ENCODE data around the gene PLEKHF1.
"Not testable (repeated sequence)": the region's sequence is repeated elsewhere in the genome, so short reads cannot be mapped to it uniquely, and the experiment has no call there.

Gene PLEKHF1

DNA sequence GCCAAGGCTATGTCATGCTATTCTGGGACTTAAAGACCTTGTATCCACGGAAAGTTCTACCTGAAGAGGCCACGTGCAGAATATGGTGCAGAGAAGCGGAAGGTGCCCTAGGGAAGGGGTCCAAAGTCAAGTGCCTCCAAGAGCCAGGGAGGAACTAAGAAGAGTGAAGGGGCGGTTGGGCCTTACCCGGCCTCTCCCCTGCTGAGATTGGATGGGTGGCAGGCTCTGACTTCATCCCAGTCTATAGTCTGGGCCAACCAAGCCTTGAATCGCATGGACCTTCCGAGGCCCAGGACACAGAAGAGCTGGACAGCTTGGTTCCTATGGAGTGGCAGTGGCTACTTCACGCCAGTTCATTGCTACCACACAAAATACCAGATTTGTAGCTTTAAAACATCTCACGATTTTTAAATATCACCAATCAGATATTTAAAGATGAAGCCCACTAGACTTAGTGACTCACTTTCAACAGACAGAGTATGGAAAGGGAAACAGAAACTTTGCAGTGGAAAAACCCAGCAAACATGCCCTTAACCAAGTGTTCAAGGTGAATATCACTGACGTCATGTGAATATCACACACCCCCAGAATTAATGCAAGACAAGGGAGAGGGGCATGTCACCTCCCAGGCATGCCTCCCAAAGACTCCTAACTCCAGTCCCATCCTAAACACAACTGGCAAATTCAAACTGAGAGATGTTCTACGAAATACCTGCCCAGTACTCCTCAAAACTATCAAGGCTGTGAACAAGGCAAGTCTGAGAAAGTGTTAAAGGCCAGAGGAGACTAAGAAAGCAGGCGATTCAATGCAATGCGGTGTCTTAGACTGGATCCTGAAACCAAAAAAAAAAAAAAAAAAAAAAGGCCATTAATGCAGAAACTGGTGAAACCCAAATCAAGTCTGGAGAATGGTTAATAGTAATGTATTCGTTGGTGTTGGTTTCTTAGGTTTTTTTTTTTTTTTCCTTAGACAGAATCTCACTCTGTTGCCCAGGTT lies 39.6 kb downstream of the PLEKHF1 start:
- DNase-seq, result no peak

DNA sequence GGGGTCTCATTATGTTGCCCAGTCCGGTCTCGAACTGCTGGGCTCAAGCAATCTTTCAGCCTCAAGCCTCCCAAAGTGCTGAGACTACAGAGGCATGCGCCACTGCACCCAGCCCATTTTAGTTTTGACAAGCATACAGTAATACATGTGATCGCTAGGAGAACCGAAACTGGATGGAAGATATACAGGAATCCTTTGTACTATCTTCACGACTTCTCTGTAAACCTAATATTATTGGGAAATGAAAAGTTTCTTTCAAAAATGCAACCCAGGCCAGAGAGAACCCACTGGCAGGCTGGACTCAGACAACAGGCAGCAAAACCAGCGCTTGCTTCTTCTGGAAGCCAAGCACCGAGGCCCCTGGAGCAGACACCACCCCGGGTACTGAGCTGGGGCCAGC lies 40.4 kb downstream of the PLEKHF1 start:
- DNase-seq, result no peak

DNA sequence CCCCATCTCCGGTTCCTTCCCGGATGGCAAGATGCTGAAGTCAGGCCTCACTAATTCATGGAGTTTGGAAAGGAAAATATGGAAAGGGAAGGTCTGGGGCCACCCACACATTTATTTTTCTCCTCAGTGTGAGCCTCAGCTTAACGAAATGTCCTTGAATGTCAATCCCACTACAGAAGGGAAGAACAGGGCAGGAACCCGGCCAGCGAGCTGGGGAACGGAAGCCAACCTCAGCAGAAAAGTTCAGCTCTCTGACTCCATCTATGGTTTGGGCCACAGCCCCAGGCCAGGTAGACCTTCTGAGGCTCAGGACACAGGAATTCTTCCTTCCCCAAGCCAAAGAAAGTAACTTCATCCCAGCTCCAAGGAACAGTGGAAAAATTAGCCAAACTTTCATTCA lies 41.4 kb downstream of the PLEKHF1 start:
- DNase-seq, result no peak

DNA sequence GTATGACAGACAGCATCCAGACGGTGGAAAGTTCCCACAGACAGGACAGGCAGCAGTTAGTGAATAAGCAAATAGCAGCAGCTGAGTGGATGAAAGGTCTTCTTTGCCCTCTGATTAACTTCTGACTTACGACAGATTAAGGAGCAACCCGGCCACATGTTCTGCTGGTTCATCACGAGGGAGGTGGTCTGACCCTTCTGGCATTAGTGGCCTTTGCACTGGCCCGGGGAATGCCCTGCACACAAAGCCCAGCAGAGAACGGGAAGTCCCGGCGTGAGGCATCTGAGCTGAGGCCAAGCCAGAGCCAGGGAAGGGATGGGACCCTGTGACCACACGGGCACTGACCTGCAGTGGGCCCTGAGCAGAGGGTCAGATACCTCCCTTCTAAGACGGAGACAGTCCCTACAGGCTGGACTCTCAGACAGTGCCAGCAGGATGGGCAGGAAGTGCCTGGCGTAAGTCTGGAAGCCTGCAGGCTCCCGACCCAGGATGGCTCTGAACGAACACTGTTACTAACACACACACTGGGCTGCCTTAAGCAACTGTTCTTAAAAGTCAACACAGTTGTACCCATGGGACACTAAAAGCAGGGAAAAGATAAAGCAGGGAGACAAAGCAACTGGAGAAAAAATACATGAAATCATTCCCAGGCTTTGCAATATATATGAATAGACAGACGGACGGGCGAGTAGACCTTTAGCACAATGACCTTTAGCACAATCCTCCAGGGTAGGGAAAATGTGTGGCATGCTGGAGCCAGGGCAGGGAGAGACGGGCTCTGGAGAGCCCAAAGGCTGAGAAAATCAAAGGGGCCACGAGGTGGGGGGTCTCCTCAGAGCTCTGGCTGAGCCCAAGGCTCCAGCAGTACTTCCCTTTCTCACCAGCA lies 43.5 kb downstream of the PLEKHF1 start:
- DNase-seq, result no peak

DNA sequence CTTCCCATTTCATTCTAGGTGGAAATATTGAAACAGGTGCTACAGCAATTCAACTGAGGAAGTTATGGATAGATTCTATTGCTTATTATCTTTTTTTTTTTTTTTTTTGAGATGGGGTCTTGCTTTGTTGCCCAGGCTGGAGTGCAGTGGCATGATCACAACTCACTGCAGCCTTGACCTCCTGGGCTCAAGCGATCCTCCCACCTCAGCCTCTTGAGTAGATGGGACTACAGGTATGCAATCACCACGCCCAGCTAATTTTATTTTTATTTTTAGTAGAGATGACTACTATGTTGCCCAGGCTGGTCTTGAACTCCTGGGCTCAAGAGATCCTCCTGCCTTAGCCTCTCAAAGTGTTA lies 44.2 kb downstream of the PLEKHF1 start:
- DNase-seq, result not testable (repeated sequence)

DNA sequence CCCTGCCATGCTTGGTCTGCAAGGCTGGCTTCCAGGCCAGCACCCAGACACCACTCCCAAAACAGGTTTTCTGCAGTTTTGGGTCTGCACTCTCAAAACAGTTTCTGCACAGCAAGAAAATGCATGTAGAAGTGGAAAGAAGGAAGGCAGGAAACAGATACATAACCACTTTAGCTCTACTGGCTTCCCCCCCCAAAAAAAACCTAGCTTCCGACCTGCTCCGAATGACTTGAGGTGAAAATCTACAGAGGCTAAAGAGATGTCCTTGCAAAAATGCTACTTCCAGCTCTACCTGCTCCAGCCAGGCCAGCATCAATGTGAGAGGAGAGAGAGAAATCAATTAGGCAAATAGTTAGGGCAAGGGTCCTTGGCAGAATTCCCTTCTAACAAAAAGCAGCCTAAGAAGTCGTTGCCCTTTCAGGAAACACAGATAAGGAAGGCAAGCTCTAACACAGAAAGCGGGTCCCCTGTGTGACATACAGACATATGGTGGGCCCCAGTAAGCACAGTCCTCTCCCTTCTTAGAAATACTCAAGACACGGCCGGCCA lies 46.4 kb downstream of the PLEKHF1 start:
- DNase-seq, result no peak

DNA sequence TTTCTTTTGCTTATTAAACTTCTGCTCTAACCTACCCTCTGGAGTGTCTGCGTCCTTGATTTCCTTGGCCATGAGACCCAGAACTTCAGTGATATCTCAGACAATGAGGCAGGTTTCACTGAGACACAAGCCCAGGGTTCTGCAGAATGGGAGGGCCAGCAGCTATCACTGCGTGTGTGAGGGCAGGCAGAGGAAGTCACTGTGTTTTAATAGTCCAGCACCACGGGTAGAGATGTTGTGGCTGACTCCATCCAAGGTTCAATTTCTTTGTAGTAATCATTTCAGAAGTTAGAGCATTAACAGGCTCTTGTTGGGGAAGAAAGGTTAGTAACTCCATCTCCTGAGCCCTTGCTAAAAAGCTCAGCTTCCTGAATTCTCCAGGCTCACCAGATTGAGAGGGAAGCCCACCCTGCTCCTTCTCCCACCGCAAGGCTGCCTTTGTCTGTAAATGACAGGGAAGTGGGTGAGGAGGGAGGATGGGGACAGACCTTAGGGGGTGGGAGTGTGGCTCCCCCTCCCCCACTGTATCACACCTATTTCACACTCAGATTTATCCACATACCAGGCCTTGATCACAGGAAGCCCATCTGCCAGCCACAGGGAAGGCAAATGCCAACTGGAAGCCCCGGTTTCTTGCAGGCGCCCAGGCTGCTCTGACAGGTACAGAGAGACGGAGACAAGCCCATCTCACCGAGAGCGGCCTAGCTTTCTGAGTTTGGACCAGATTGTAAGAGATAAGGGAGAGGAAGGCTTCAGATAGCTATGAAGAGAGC lies 47.7 kb downstream of the PLEKHF1 start:
- no peak for DNase-seq

DNA sequence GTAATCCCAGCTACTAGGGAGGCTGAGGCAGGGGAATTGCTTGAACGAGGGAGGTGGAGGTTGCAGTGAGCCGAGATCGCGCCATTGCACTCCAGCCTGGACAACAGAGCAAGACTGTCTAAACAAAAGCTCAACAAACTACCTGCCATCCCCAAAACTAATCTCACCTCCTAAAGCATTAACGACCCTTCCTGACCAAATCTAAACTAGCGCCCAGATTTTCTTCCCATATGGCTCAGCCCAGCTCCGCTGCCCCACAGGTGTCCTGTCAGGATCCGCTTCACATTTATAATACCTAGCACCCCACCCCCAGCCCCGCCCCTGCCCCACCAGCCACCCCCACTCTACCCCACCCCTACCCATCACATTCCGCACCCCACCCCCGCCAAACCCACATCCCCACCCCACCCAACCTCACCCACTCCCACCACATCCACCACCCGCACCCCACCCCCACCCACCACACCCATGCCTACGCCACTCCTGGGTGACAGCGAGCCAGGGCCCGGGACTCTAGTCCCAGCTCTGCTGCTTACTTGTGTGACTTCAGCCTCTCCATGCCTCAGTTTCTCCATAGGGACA lies 49.2 kb downstream of the PLEKHF1 start:
- peak; percentile 56 for DNase-seq

DNA sequence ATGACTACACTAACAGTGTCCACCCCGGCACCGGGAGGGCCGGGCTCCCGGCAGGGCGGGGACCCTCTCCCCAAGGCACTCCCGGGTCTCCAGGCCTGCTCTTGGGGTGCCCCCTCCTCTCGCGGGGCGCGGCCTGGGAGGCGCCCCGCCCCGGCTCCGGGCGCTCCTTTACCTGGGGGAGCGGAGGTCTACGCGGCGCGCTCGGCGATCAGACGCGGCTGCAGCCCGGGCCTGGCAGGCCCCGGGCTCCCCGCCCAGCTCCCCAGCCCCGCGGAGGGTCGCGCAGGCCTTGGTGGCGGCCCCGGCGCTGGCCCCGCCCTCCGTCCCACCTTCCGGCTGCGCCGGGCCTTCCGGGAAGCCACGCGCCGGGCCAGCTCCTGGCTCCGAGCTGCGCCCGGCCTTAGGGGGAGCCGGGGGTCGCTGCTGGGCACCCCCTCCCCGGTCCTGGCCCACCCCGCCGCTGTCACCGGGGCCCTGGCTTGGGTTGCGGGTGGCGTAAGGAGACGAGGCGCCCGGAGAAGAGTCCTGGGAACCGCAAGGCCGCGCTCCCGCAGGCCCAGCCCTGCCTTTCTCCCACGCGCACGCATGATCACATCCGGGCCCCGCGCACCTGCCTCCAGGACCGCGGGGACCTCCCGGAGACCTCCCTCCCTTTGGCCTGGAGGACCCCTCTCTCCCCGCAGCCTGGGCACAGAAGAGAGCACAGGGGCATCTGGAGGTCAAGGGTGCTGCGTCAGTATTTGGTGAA lies 49.9 kb downstream of the PLEKHF1 start, which contains the start of gene C19orf12:
Gene C19orf12 (minus strand): TSS at position 309 of the 748 bp plus-strand sequence. CDS start 6,848 bp downstream, outside the sequence.
- DNase-seq, result peak; percentile 79

DNA sequence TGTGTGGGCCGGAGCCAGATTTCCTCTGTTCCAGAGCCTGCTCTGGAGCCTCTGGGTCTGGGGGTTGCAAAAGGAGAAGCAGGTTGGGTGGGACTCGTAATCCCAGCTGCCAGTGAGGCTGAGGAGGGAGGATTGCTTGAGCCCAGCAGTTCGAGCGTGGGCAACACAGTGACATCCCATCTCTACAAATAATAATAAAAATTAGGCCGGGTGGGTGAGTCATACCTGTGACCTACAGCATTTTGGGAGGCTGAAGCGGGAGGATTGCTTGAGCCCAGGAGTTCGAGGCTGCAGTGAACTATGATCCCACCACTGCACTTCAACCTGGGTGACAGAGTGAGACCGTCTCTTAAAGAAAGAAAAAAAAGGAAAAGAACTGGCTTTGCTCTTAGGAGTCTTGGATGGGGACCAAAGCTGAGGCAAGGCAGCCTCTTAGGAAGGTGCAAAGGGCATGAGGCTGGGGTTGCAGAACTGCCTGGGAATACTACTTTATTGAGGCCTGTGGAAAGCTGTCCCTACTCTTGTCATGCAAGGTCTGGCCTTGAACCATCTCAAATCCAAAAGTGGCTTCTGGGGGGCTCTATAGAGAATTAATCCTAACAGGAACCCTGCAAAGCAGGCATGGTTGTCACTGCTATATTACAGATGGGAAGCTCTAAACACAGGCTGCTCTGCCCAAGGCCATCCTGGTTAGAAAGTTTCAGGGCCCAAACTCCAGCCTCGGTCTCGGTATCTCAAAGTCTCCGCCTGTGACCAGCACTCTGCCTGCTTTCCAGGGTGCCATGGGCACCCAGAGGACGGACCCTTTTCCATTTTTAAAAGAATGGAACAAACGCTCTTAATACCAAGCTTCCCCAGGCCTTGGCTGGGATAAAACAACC lies 50.7 kb downstream of the PLEKHF1 start:
- DNase-seq, result peak; percentile 65

DNA sequence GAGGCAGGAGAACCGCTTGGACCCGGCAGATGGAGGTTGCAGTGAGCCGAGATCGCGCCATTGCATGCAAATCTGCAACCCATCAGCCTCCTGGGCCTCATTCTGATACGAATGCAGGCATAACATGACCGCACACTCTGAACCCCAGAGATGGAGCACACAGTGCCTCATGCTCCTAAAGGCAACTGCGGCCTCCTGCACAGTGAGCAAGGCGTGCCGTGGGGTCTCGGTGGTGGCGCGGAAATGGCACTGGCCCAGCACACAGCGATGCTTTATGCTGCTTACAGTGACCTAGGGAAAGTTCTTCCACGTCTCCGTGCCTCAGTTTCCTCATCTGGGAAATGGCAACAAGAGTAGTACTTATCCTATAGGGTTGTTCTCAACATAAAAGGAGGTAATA lies 51.8 kb downstream of the PLEKHF1 start:
- DNase-seq, result no peak

DNA sequence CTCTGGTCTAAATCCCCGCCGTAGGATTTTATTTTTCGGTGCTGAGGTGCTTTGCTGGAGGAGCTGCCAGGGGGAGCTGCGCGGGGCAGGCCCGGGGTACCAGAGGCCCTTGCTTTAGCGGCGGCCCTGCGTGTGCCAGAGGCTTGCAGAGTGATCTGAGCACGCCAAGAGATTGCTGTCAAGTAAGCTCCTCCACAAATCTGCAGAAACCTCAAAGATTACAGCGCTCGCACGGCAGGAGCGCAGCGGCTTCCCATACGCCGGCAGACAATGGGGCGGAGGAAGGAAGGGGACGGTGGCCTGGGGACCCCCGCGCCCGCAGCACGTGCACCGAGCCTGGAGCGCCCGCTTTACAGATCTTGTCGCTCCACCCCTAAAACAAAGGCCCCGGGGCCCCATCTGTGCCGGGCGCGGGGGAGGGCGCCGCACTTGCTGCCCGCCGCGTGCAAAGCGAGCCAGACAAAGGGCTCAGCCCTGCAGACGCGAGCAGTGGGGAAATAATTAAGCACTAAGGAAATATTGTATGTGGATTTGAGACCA lies 58.9 kb downstream of the PLEKHF1 start:
- peak; percentile 51 for DNase-seq

DNA sequence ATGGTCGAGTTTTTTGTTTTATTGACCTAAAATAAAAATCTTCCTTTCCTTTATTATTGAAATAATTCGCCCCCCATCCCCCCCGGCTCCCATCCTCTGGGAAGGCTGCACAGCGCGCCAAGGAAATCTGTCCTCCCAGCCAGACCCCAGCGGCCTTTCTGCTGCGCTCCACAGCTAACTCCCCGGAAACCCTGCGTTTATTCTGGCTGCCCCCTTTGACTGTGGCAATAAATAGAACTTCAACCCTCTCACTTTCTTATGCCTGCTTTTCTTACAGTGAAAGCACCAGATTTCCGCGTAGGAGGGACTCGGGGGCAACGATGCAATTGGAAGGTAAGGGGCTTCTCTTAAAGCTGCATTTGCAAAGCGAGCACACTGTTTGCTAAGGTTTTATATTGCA lies 59.5 kb downstream of the PLEKHF1 start:
- no peak for DNase-seq

Data from OCI-M1 (cell line).